ENCODE data around the gene FNIP2.

The FNIP2 gene

DNA sequence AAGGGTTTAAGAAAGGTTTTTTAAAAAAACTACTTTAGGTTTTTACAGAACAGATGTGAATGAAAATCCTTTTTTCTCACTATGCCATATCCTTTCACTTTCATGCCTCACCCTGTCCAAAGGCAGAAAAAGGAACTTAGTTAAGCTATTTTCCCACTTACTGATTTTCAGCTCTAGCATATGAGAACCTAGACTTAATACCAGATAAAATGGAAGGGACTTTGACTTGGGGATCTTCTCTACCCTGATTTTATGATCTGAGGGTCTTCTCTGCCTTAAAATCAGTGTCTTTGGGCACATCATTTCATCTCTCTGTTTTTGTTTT is 42.4 kb downstream of the FNIP2 start:
- no peak overlapping the region; the same call in 1 of the 2 replicates for H3K27ac ChIP-seq
- H3K4me1 ChIP-seq (ENCODE audit: low read depth, poor library complexity, severe bottlenecking), result peaks cover 60% of the 10 kb centered on the region
- peak overlapping the region; percentile 97 for H3K4me2 ChIP-seq
- peaks cover 18% of the 10 kb centered on the region; the same call in 1 of the 2 replicates for H3K79me2 ChIP-seq (ENCODE audit: insufficient read depth, low read depth)
- no peak overlapping the region for H3K4me3 ChIP-seq (IDR thresholded peaks at IDR 0.05; ENCODE audit: insufficient read depth, low read depth, low read length)
- H2AFZ ChIP-seq (ENCODE audit: low read depth), result no peak overlapping the region
- no peaks in the 10 kb centered on the region for H4K20me1 ChIP-seq (ENCODE audit: insufficient read depth)
- no peaks in the 10 kb centered on the region for H3K36me3 ChIP-seq (ENCODE audit: insufficient read depth)
- no peak overlapping the region for H3K9ac ChIP-seq
- no peaks in the 10 kb centered on the region for H3K27me3 ChIP-seq (ENCODE audit: insufficient read depth, low read depth)
- no peak for TF ChIP-seq CTCF (conservative IDR thresholded peaks at IDR 0.05; ENCODE audit: low read depth, low read length)

DNA sequence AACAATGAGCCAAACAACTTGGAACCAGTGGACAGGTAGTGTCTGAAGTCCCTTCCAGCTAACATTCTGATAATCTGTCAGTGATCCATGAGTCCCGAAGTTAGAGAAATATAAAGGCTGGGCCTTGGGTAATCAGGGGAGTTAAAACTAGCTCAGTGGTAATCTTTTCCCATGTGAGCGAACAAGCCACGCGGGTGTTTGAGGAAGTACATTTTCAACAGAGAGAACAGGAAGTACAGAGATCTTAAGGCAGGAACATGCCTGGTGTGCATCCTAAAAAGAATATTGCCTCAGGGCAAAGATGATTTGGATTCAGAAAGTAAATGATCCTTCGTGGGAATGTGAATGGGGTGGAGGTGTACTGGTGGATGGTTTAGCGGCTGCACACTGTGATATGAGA is 42.9 kb downstream of the FNIP2 start:
- Histone ChIP-seq H2AFZ (ENCODE audit: low read depth) (no peak overlapping the region), H4K20me1 (ENCODE audit: insufficient read depth) (no peaks in the 10 kb centered on the region), H3K4me2 (peak overlapping the region; percentile 97; the same call in 1 of the 2 replicates), H3K4me3 (IDR thresholded peaks at IDR 0.05; ENCODE audit: insufficient read depth, low read depth, low read length) (no peak overlapping the region), H3K4me1 (ENCODE audit: low read depth, poor library complexity, severe bottlenecking) (peaks cover 60% of the 10 kb centered on the region), H3K9ac (no peak overlapping the region), H3K79me2 (ENCODE audit: insufficient read depth, low read depth) (peaks cover 15% of the 10 kb centered on the region; the same call in 1 of the 2 replicates), H3K27ac (no peak overlapping the region), H3K27me3 (ENCODE audit: insufficient read depth, low read depth) (no peaks in the 10 kb centered on the region), H3K36me3 (ENCODE audit: insufficient read depth) (no peaks in the 10 kb centered on the region)
- no peak for TF ChIP-seq CTCF (conservative IDR thresholded peaks at IDR 0.05; ENCODE audit: low read depth, low read length)

DNA sequence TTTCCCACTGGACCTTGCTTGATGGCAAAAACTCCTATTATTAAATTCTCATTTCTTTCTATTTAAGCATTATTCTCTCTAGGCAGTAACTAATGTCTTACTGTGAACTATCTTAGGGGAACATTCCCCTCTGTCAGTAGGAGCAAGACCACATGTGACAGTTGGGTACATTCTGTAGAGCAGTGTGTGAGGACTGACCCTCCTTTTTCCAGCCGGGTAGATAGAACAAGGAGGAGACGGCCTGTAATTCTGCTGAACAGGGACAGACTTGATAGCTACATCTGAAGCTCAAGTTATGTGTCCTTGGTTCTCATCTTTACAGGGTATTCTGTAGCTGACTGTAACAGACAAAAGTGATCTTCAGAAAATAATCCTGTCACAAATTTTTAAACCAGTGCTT is 43.3 kb downstream of the FNIP2 start:
- no peak overlapping the region for H3K9ac ChIP-seq
- H3K4me2 ChIP-seq, result no peak overlapping the region; the same call in 1 of the 2 replicates
- no peak overlapping the region for H2AFZ ChIP-seq (ENCODE audit: low read depth)
- H4K20me1 ChIP-seq (ENCODE audit: insufficient read depth), result no peaks in the 10 kb centered on the region
- H3K27ac ChIP-seq, result no peak overlapping the region
- H3K4me3 ChIP-seq (IDR thresholded peaks at IDR 0.05; ENCODE audit: insufficient read depth, low read depth, low read length), result no peak overlapping the region
- no peak for TF ChIP-seq CTCF (conservative IDR thresholded peaks at IDR 0.05; ENCODE audit: low read depth, low read length)
- peaks cover 60% of the 10 kb centered on the region for H3K4me1 ChIP-seq (ENCODE audit: low read depth, poor library complexity, severe bottlenecking)
- H3K79me2 ChIP-seq (ENCODE audit: insufficient read depth, low read depth), result peaks cover 14% of the 10 kb centered on the region; the same call in 1 of the 2 replicates
- no peaks in the 10 kb centered on the region for H3K36me3 ChIP-seq (ENCODE audit: insufficient read depth)
- H3K27me3 ChIP-seq (ENCODE audit: insufficient read depth, low read depth), result no peaks in the 10 kb centered on the region

DNA sequence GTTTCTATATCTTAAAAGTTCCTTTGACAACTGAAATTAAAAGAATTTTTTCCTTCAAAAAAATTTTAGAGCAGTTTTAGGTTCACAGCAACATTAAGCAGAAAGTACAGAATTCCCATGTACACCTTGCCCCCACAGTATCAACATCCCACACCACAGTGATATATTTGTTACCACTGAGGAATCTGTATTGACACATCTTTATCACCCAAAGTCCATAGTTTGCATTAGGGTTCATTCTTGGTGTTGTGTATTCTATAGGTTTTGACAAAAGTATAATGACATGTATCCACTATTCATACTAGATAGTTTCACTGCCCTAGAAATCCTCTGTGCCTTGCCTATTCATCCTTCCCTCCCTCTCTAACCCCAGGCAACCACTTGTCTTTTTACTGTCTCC is 43.7 kb downstream of the FNIP2 start:
- Histone ChIP-seq H3K9ac (no peak overlapping the region), H3K79me2 (ENCODE audit: insufficient read depth, low read depth) (peaks cover 14% of the 10 kb centered on the region; the same call in 1 of the 2 replicates), H3K4me2 (no peak overlapping the region), H3K4me3 (IDR thresholded peaks at IDR 0.05; ENCODE audit: insufficient read depth, low read depth, low read length) (no peak overlapping the region), H4K20me1 (ENCODE audit: insufficient read depth) (no peaks in the 10 kb centered on the region), H3K36me3 (ENCODE audit: insufficient read depth) (no peaks in the 10 kb centered on the region), H2AFZ (ENCODE audit: low read depth) (no peak overlapping the region), H3K27me3 (ENCODE audit: insufficient read depth, low read depth) (no peaks in the 10 kb centered on the region), H3K4me1 (ENCODE audit: low read depth, poor library complexity, severe bottlenecking) (peaks cover 63% of the 10 kb centered on the region), H3K27ac (no peak overlapping the region)
- no peak for TF ChIP-seq CTCF (conservative IDR thresholded peaks at IDR 0.05; ENCODE audit: low read depth, low read length)

Measured in KMS-11 (cell line).